Gastroesophageal sphincter (tissue), 3 donors: Measurements from ENCODE around the gene LDLRAD2.

Experiments
- CTCF ChIP-seq, 4 experiments: fragments of 200-600 bp in 2 of 4; fragments of 450-650 bp in 2 of 4; sonication (generic) in 1 of 4; IDR thresholded peaks; one replicate each; pipeline ENCODE4 v1.5.1; 2017 to 2019; ENCODE audit warnings: antibody characterized with exemption in 4 of 4, mild to moderate bottlenecking in 2 of 4, moderate library complexity in 2 of 4
- POLR2A ChIP-seq, 2 donors: fragments of 450-650 bp; IDR thresholded peaks; one replicate each; pipeline ENCODE4 v1.6.1; 2017; ENCODE audit warnings: antibody characterized with exemption in 2 of 2, mild to moderate bottlenecking in 2 of 2, moderate library complexity in 1 of 2
- POLR2AphosphoS5 ChIP-seq: sonication (generic); formaldehyde crosslinking; IDR thresholded peaks from one replicate; pipeline ENCODE4 v1.6.1; 2017; ENCODE audit warnings: antibody characterized with exemption

- no peak for TF ChIP-seq POLR2A (IDR thresholded peaks at IDR 0.05)
- TF ChIP-seq CTCF (IDR thresholded peaks at IDR 0.05) = no peak
- no peak for TF ChIP-seq POLR2AphosphoS5
Measured at GRCh38 chr1:21840981-21841380, 28.9 kb downstream of the LDLRAD2 start.
